ENCODE data around the gene SMURF1.

Gene SMURF1

GRCh38 chr7:99021941-99022560 is 121.9 kb downstream of the SMURF1 start:
- peak; percentile 1 for DNase-seq

DNA sequence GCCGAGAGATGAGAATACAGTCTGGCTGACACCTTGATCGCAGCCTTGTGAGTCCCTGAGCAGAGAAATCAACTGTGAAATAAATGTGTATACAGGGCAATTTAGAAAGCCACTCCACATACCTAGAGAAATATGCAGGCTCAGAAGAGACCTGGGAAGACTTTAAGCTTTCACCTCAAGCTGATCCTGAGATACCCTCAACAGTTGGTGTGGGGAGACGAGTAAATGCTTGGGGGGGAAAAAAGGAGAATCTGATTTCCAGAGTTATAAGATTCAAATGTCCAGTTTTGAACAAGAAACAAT is 123.5 kb downstream of the SMURF1 start:
- DNase-seq = no peak

DNA sequence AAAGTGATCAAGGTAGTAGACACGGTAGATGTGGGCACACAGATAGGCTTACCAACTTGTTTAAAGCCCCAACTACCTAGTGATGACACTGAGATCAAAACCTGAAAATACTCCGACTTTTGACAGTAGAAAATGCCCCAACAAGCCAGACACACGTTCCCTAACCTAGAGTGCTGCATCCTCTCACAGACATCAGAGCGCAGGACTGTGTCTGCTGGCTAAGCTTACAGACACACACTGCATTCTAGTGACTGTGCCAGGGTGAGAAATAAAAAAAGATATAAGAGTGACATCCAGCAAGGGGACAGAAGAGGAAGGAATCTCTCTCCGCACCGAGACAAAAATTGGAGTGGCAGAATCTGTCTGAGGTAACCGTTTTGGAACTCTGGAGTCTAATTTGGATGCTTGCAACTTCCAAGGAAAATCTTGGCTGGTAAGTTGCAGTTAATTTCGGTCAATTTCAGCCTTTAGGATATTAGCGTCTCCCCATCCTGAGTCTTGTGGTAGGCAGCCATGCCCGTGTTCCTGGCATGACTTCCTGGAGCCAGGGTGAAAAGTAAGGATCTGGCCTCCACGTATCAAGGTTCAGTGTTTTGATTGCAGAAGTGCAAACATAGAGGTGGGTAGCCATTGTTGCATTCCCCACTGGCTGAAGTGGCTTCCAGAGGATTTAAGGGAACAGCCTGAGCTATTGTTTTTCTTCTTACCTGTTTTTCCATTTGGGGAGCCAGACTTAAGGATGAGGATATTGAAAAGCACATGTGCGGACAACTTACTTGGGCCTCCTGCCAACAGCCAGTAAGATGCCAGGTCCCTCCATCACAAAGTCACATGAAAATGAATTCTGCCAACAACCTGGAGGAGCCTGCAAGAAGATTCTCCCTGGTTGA is 124.1 kb downstream of the SMURF1 start:
- no peak for DNase-seq

- DNase-seq = no peak
These were observed 127.7 kb downstream of the SMURF1 start for GRCh38 chr7:99016196-99016595.

- DNase-seq = no peak
These were observed 129.6 kb downstream of the SMURF1 start for GRCh38 chr7:99014113-99014985.

DNA sequence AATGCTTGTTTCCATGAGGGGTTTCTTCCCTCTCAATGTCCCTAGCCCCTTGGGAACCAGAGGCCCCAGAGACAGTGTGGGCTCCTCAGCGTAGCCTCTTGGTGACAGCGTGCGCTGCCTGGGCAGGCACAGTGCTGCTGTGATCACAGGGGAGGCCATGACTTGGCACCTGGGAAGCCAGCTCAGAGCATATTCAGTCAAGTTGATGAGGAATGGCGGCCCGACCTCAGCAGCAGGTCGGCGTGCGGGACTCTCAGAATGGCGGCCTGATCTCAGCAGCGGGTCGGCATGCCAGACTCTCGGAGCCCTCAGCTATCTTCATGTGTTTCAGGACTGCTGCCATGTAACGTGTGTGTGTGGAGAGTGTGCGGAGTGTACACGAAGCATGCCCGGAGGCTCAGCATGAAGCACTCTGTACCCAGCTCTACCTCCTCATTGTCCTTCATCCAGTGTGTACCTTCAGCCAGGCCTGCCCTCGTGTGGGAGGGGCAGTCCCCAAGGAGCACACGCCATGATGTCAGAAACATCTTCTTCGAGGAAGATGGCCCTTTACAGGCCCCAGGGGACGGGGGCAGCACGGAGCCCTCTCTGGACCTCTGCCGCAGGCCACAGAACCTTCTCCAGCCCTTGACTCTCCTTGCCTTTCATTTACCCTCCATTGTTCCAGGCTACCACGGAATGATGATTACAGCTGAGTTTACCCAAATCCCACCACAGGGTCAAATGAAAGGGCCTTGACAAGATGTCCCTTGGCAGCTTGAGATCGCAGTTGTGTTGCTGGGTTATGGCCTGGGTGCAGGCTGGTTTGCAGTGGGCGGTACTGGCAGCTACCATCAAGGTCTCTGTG is 130.4 kb downstream of the SMURF1 start:
- DNase-seq = no peak

DNA sequence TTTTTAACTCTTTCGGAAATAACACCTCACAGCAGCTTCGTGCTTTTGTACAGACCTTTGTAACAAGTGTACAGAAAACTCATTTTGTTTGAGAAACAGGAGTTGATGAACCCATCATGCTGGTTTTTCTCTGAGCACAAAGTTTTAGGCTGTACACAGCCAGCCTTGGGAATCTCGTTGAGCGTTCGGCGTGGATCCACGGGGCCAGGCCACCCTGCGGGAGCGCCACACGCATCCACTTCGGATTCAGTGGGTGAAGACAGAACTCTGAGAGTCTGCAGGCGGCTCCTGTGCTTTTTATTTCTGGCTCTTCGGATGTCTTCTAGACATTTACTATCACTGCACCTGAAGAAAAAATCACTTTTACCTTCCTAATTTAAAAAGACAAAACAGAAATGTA is 131.2 kb downstream of the SMURF1 start:
- DNase-seq = no peak

GRCh38 chr7:99011706-99012404 is 132.1 kb downstream of the SMURF1 start:
- DNase-seq = no peak

GRCh38 chr7:99011341-99011705 is 132.6 kb downstream of the SMURF1 start:
- no peak for DNase-seq

- DNase-seq = no peak
These were observed 133.6 kb downstream of the SMURF1 start for GRCh38 chr7:99010281-99010680.

- no peak for DNase-seq
These were observed 134.9 kb downstream of the SMURF1 start for GRCh38 chr7:99008921-99009530.

GRCh38 chr7:99008181-99008631 is 135.7 kb downstream of the SMURF1 start:
- no peak for DNase-seq

DNA sequence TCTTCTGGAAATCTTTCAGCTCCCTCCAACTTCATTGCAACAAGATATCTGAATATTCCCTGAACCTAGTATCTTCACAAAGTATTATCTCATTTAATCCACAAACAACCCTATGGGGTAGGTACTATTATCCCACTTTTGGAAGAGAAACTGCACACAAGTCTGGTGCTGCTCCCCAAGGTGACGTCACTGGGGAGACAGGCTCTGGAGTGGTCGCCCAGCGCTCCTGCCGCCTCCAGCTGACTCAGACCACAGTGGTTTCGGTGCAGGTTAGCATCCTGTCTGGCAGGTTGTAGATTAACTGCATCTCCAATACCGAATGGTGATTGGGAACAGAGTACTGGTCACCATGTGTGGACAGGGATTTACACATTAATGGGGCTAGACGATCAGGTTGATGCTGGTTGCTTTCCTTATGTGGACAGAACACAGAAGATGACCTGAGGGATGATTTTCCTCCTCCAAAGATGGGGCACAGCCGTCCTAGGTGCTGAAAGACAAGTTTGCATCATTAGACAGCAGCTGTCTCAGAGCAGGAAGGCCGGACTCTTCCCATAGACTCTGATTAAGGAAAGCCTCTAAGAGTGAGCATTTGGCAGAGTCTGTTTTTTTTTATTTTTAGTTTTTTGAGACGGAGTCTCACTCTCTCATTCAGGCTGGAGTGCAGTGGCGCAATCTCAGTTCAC is 137.0 kb downstream of the SMURF1 start:
- DNase-seq = no peak

GRCh38 chr7:99005776-99006175 is 138.1 kb downstream of the SMURF1 start:
- no peak for DNase-seq

GRCh38 chr7:99004781-99005500 is 139.0 kb downstream of the SMURF1 start:
- DNase-seq = no peak

DNA sequence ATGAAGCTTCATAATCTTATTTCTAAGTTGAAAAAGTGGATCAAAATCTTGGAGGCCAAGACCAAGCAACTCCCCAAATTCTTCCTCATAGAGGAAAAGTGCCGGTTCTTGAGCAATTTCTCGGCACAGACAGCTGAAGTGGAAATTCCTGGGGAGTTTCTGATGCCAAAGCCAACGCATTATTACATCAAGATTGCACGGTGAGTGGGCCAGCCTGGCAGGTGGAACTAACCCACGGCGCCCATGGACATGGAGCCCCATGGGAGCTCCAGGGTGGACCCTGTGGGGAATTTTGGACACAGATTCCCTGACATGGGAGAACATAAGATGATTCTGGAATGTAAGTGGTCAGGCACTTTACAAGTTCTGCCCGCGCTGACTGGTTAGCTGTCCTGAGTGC is 139.7 kb downstream of the SMURF1 start:
- no peak for DNase-seq

DNA sequence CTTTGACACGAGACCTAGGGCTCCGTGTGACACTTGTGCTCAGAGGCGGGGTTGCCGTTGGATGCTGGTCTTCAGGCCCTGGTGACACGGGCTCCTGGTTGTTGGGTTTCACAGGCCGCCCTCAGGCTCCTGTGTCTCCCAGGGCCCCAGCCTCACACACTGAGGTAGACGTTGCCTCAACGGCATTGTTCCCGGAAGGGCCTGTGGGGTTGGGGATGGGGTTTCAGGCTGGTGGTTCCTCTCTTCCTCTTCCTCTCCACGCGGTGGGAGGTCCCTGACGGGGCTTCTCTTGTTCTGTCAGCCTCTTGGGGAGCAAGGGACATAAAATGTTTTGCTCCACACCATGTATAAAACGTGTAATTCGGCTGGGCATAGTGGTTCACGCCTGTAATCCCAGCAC is 140.5 kb downstream of the SMURF1 start:
- DNase-seq = no peak

DNA sequence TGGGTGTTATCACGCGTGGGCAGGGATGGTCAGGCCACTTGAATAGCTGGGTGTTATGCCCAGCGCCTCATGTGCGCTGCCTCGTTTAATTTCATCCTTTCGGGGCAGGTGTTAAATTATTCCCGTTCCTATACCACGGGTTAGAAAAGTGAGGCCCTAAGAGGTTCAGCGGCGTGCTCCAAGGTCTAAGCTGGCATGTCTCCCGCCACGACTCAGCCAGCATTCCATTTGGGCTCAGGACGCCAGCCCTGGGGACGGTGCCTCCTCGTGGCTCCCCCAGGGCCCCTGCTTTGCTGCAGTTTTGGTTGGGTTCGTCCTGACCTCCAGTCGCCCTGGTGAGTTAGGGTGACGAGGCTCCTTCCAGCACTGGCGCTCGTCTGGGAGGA is 141.1 kb downstream of the SMURF1 start:
- DNase-seq = no peak

- no peak for DNase-seq
These were observed 141.6 kb downstream of the SMURF1 start for GRCh38 chr7:99002148-99002826.
